H7 (cell line): ENCODE results near the gene HOXC6. TPM values are rescaled to one million over a fixed set of nuclear protein-coding genes. Genes with fewer than 3 reads are reported as not detected.
A peak's percentile ranks its signal among the peaks of the same experiment; 100 is the strongest.

Source experiments
- DNase-seq: peaks from one replicate; pipeline ENCODE4 v3.0.0; 2012
- H3K27me3 ChIP-seq: 2 replicates; pipeline ENCODE4 v1.6.0; 2011; ENCODE audit warnings: mild to moderate bottlenecking, low read length; ENCODE audit not compliant: control insufficient read depth, insufficient read depth
- H3K36me3 ChIP-seq: replicated peaks from 2 replicates; pipeline ENCODE4 v1.5.1; 2011; ENCODE audit warnings: low read length; ENCODE audit not compliant: control insufficient read depth, insufficient read depth
- H3K4me3 ChIP-seq: 2 replicates; pipeline ENCODE4 v1.5.1; 2011; ENCODE audit warnings: low read depth, mild to moderate bottlenecking, control low read depth, low read length, moderate library complexity; ENCODE audit not compliant: insufficient read depth
- total RNA-seq: library from RNA; depleted of rRNA; stranded (reverse); fragments of >200 nt; shearing (Covaris generic); gene quantifications from 2 replicates; pipeline ENCODE4 v1.2.3, GENCODE V29; 2014; rRNA removed

The HOXC6 gene
- not detected in 2 replicates for total RNA-seq

- peaks cover 99% of the 10 kb centered on the region for H3K27me3 ChIP-seq
- no peaks in the 10 kb centered on the region for H3K36me3 ChIP-seq
- H3K4me3 ChIP-seq, result no peak within 1 kb of the TSS
- peak; percentile 81 for DNase-seq
Observed at GRCh38 chr12:54028314-54029201, at the start of gene HOXC6. TSS of gene HOXC6 (plus strand) at chr12:54028440. CDS start at chr12:54028522, 82 bp downstream.

GRCh38 chr12:53978477-53979356, 49.5 kb upstream of the HOXC6 start:
- DNase-seq, result no peak
- Histone ChIP-seq H3K4me3 (no peak overlapping the region), H3K36me3 (no peaks in the 10 kb centered on the region), H3K27me3 (peaks cover 100% of the 10 kb centered on the region)

- H3K36me3 ChIP-seq, result no peaks in the 10 kb centered on the region
Observed at GRCh38 chr12:53980104-53980801, 48.0 kb upstream of the HOXC6 start.

GRCh38 chr12:53980802-53981496, 47.3 kb upstream of the HOXC6 start:
- H3K4me3 ChIP-seq, result no peak overlapping the region
- peaks cover 98% of the 10 kb centered on the region for H3K27me3 ChIP-seq
- no peaks in the 10 kb centered on the region for H3K36me3 ChIP-seq
- DNase-seq, result no peak

More at GRCh38 chr12:53980104-53980801, 48.0 kb upstream of the HOXC6 start:
- H3K4me3 ChIP-seq, result no peak overlapping the region
- H3K27me3 ChIP-seq, result peaks cover 98% of the 10 kb centered on the region
- DNase-seq, result no peak

- peaks cover 98% of the 10 kb centered on the region for H3K27me3 ChIP-seq
Observed at GRCh38 chr12:53981634-53982565, 46.3 kb upstream of the HOXC6 start.

GRCh38 chr12:53982648-53983567, 45.3 kb upstream of the HOXC6 start:
- no peak for DNase-seq
- H3K27me3 ChIP-seq, result peaks cover 98% of the 10 kb centered on the region
- no peaks in the 10 kb centered on the region for H3K36me3 ChIP-seq
- H3K4me3 ChIP-seq, result no peak overlapping the region

More at GRCh38 chr12:53981634-53982565, 46.3 kb upstream of the HOXC6 start:
- Histone ChIP-seq H3K36me3 (no peaks in the 10 kb centered on the region), H3K4me3 (no peak overlapping the region)
- peak; percentile 72 for DNase-seq

- Histone ChIP-seq H3K36me3 (no peaks in the 10 kb centered on the region), H3K27me3 (peaks cover 98% of the 10 kb centered on the region), H3K4me3 (no peak overlapping the region)
- DNase-seq, result no peak
Observed at GRCh38 chr12:53983568-53983949, 44.7 kb upstream of the HOXC6 start.

- DNase-seq, result peak; percentile 66
- Histone ChIP-seq H3K36me3 (no peaks in the 10 kb centered on the region), H3K4me3 (no peak overlapping the region), H3K27me3 (peaks cover 98% of the 10 kb centered on the region)
Observed at GRCh38 chr12:53983950-53984572, 44.2 kb upstream of the HOXC6 start.

GRCh38 chr12:53984901-53985691, 43.1 kb upstream of the HOXC6 start, which contains the start of gene HOXC10:
TSS of gene HOXC10 (plus strand) at chr12:53985146. CDS start at chr12:53985260, 114 bp downstream.
- H3K4me3 ChIP-seq, result no peak within 1 kb of the TSS
- H3K36me3 ChIP-seq, result no peaks in the 10 kb centered on the region
- DNase-seq, result peak; percentile 98
- H3K27me3 ChIP-seq, result peaks cover 98% of the 10 kb centered on the region

- H3K36me3 ChIP-seq, result no peaks in the 10 kb centered on the region
- DNase-seq, result no peak
- no peak overlapping the region for H3K4me3 ChIP-seq
- H3K27me3 ChIP-seq, result peaks cover 98% of the 10 kb centered on the region
Observed at GRCh38 chr12:53985692-53985993, 42.6 kb upstream of the HOXC6 start.

- Histone ChIP-seq H3K27me3 (peaks cover 98% of the 10 kb centered on the region), H3K4me3 (no peak overlapping the region), H3K36me3 (no peaks in the 10 kb centered on the region)
- peak; percentile 82 for DNase-seq
Observed at GRCh38 chr12:53985994-53986685, 42.1 kb upstream of the HOXC6 start.
